HG02623 (cell line): Measurements from ENCODE around the gene CSHL1.
"Not testable (repeated sequence)": the region's sequence is repeated elsewhere in the genome, so short reads cannot be mapped to it uniquely, and the experiment has no call there.

ENCODE experiments used
- ATAC-seq: cut with Tn5 transposase; IDR thresholded peaks from one replicate; pipeline ENCODE4 v1.9.1; 2021; ENCODE audit warnings: moderate library complexity; ENCODE audit not compliant: unreplicated experiment

CSHL1 gene

DNA sequence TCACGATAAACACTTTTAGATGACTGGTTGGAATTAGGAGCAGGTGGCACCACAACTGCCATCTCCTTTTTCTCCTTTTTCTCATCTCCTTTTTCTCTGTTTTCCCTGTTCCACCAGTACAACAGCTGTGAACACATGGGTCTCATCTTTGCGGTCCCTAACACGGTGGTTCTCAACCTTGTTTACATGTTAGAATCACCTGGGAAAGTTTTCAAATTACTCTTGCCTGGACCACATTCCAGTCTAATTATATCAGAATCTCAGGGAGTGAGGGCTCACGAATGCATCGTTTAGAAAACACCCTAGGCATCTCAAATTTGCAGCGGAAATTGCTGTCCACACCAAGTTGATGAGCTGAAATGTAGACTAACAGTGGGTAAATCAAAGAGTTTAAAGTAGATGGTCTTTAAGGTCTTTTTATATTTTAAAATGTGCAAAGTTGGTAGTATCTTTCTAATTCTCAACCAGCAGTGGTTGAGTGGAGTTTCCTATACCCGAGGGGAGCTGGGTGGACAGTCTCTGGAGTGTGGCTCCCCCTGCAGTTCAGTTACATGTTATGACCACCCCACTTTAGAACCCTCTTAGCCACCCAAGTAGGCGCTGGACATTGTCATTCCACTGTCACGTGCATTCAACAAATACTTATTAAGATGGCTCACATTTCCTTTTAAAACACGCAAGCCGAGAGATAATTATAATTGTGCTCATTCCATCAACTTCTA is 18.6 kb downstream of the CSHL1 start:
- ATAC-seq, result not testable (repeated sequence)

DNA sequence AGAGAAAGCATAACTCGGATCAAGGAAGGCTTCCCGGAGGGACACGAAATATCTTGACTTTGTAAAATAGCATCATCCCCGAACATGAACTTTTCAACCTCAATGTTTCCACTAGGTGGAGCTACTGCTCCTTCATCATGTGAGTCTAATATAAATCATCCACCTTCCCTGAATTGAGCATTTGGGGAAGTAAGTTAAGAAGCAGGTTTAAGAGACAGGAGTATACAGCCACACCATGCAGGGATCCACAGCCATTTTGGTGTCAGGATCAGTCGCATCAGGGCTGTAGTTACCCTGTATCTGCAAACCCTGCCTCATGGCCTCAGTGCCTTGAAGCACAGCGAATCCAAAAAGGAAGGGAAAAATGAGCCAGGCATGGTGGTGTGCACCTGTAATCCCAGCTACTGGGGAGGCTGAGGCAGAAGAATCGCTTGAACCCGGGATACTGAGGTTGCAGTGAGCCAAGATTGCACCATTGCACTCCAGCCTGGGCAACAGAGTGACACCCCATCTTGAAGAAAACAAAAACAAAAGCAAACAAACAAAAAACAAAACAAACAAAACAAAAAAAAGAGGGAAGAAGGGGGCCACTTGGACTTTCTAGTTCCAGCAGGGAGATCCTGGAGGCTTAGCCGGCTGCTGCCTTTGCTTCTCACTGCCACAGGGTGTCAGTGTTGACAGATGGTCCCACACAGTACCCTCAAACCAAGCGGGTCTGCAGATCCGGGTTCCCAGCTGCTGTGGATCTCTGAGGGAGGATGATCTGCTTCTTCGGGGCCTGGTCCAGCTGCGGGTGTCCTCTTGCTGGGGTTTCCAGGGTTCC is 21.8 kb downstream of the CSHL1 start:
- not testable (repeated sequence) for ATAC-seq

DNA sequence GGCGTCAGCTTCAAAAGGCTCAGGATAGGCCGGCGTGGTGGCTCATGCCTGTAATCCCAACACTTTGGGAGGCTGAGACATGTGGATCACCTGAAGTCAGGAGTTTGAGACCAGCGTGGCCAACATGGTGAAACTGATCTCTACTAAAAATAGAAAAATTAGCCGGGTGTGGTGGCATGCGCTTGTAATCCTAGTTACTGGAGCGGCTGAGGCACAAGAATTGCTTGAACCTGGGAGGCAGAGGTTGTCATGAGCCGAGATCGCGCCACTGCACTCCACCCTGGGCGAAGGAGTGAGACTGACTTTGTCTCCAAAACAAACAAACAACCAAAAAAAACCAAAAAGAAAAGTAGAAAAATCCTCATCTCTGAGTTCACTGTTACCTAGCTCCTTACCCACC is 25.9 kb downstream of the CSHL1 start:
- not testable (repeated sequence) for ATAC-seq

DNA sequence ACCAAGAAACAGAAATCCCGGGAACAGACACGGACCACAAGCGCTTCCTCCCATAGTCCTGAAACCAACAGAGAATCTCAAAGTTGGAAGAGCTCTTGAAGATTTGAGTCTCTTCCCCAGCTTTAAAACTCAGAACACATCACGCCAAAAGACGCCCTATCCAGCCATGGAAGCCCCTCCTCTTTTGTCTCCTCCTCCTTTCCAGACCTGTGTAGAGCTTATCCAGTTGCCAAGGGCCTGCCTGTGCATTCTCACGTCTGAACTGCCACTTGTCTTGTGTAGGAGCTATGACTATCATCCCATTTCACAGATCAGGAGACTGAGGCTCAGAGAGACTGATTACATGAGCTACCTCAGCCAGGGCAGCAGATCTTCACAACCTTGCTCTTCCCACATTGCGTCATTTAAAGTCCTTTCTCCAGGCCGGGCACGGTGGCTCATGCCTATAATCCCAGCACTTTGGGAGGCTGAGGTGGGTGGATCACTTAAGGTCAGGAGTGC is 28.4 kb downstream of the CSHL1 start:
- ATAC-seq, result not testable (repeated sequence)

DNA sequence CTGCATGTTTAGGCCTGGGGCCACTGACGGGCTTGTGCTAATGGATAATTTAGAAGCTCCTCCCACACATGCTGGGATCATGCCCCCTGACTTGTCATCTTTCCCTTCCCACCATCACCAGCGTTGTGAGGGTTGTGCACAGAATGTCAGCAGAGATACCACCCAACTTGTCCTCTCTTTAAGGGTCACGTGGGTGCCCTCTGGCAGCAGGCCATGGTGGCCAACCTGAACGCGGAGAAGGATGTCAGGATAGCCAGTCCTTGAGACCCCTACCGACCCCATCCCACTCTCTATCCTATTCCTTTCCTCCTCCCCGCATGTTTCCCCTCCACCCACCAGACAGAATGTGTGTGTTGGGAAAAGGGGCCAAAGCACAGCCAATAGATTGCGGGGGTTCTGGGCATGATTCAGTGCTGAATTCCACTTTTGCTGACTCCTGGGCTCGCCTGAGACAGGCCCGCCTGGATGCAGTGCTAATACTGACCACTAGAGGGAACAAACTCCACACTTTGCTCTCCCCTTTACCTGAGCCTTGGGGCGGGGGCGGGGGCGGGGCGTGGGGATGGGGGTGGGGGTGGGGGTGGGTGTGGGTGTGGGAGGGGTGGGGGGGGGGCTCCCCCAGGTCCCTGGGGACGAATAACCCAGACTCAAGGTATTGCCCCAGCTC is 29.0 kb downstream of the CSHL1 start, which contains the start of gene GH2:
Gene GH2 (minus strand): TSS at position 10 of the 667 bp plus-strand sequence. CDS start 143 bp downstream, outside the sequence.
- ATAC-seq, result no peak

DNA sequence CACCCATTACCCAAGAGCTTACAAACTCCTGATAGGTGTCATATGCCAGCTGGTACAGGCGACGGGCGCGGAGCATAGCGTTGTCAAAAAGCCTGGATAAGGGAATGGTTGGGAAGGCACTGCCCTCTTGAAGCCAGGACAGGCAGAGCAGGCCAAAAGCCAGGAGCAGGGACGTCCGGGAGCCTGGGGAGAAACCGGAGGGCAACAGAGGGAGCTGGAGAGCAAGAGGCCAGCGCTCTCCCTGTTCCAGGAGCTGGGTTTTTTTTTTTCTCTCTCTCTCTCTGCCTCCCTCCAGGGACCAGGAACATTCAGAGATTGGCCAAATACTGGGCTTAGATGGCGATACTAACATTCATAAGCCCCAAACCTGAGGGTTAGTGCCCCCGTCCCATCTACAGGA is 29.7 kb downstream of the CSHL1 start:
- not testable (repeated sequence) for ATAC-seq

DNA sequence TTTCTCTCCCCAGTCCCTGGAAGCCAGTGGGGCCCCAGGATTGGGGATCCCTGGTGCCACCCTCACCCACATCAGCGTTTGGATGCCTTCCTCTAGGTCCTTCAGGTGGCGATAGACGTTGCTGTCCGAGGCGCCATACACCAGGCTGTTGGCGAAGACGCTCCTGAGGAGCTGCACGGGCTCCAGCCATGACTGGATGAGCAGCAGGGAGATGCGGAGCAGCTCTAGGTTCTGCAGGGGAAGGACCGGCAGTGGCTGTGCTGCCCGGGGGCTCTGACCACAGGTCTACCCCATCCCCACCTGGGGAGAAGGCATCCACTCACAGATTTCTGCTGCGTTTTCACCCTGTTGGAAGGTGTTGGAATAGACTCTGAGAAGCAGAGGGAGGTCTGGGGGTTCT is 30.4 kb downstream of the CSHL1 start:
- ATAC-seq, result no peak

DNA sequence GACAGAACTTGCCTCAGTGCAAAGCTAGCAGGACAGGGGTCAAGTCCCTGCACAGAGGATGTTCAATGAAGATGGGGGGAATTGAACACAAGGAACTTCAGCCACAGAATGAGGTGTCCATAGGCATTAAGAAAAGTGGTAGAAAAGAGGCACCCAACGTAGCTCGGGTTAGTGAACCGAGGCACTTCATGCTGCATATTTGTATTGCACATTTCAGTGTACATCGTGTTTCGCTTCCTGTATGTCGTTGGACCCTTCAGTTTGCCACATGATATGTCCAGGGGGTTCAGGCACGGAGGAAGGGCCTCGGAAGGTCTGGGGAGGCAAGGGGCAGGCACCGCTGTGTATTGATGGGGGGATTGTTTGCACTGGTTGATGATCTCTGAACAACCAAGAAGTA is 32.6 kb downstream of the CSHL1 start:
- not testable (repeated sequence) for ATAC-seq

DNA sequence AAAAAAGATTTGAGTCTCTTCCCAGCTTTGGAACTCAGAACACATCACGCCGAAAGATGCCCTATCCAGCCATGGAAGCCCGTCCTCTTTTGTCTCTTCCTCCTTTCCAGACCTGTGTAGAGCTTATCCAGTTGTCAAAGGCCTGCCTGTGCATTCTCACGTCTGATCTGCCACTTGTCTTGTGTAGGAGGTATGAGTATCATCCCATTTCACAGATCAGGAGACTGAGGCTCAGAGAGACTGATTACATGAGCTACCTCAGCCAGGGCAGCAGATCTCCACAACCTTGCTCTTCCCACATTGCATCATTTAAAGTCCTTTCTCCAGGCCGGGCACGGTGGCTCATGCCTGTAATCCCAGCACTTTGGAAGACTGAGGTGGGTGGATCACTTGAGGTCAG is 36.4 kb downstream of the CSHL1 start:
- not testable (repeated sequence) for ATAC-seq

DNA sequence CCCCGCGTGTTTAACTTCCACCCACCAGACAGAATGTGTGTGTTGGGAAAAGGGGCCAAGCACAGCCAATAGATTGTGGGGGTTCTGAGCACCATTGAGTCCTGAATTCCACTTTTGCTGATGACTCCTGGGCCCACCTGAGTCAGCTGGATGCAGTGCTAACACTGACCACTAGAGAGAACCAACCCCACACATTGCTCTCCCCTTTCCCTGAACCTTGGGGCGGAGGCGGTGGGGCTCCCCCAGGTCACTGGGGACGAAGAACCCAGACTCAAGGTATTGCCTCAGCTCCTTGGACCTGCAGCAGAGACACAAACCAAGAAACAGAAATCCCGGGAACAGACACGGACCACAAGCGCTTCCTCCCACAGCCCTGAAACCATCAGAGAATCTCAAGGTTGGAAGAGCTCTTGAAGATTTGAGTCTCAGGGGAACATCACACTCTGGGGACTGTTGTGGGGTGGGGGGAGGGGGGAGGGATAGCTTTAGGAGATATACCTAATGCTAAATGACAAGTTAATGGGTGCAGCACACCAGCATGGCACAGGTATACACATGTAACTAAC is 36.9 kb downstream of the CSHL1 start:
- ATAC-seq, result not testable (repeated sequence)

DNA sequence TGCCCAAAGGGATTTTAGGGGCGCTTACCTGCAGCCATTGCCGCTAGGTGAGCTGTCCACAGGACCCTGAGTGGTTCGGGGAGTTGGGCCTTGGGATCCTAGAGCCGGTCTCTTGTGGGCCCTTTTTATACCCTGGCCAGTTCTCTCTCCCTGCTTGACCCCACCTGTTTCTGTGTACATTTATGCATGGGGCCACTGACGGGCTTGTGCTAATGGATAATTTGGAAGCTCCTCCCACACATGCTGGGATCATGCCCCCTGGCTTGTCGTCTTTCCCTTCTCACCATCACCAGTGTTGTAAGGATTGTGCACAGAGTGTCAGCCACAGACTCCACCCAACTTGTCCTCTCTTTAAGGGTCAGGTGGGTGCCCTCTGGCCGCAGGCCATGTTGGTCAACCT is 37.5 kb downstream of the CSHL1 start, which contains the start of gene CSH2:
Gene CSH2 (minus strand): TSS at position 101 of the 400 bp plus-strand sequence. CDS start 63 bp downstream, at position 38.
- not testable (repeated sequence) for ATAC-seq

DNA sequence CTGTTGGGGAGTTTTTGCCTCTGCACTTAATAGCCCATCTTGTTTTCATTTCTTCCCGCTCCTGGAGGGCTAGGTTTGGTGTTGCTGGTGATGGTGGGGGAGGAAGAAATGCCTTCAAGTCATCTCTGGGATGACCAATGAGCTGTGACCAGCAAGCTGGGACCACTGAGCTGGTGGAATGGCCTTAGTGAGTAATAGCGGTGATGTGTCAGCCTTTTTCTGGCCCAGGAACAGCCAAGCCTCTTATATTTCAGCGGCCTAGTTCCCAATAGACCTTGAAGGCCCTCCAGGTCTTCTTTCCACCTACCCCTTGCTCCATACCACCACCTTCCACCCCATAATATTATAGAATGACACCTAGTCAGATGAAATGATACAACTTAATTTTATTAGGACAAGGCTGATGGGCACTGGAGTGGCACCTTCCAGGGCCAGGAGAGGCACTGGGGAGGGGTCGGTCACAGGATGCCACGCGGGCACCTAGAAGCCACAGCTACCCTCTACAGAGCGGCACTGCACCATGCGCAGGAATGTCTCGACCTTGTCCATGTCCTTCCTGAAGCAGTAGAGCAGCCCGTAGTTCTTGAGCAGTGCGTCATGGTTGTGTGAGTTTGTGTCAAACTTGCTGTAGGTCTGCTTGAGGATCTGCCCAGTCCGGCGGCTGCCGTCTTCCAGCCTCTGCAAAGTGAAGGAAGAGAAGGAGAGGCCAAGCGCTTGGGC is 39.3 kb downstream of the CSHL1 start:
- not testable (repeated sequence) for ATAC-seq

DNA sequence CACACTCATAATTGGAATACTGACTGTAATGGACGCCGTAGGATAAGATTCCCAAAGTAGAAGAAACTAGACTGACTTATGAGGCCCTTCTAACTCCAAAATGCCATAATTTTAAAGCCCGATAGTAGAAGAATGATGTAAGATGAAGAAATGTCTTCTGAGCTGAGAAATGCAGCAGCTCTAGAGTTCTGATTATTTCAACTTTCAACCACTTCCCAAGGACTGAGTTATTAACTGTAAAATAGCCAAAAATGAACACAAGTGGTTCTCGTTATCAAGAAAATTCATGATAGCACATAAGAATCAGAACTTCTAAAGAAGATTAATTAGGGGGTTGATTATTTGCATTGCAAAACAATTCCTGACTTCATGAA is 40.8 kb downstream of the CSHL1 start:
- not testable (repeated sequence) for ATAC-seq

DNA sequence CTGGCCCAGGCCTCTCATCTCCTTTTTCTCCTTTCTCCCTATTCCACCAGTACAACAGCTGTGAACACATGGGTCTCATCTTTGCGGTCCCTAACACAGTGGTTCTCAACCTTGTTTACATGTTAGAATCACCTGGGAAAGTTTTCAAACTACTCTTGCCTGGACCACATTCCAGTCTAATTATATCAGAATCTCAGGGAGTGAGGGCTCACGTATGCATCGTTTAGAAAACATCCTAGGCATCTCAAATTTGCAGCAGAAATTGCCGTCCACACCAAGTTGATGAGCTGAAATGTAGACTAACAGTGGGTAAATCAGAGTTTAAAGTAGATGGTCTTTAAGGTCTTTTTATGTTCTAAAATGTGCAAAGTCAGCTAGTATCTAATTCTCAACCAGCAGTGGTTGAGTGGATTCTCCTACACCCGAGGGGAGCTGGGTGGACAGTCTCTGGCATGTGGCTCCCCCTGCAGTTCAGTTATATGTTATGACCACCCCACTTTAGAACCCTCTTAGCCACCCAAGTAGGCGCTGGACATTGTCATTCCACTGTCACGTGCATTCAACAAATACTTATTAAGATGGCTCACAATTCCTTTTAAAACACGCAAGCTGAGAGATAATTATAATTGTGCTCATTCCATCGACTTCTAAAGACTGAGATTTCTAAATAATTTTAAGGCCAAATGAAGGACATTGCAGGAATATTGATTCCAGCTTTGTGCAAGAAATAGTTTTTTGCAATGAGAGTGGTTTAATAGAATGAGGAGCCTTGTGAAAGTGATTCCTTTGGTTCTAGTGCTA is 41.4 kb downstream of the CSHL1 start:
- not testable (repeated sequence) for ATAC-seq

DNA sequence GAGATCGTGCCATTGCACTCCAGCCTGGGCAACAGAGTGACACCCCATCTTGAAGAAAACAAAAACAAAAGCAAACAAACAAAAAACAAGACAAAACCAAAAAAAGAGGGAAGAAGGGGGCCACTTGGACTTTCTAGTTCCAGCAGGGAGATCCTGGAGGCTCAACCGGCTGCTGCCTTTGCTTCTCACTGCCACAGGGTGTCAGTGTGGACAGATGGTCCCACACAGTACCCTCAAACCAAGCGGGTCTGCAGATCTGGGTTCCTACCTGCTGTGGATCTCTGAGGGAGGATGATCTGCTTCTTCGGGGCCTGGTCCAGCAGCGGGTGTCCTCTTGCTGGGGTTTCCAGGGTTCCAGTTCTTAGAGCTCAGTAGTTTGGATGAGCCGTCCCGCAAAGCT is 44.4 kb downstream of the CSHL1 start:
- not testable (repeated sequence) for ATAC-seq
